ENCODE data around the gene SLC4A5.

SLC4A5 gene

GRCh38 chr2:74314107-74314506 is 29.1 kb downstream of the SLC4A5 start:
- no peak for DNase-seq (ENCODE audit: low read depth)

- no peak for DNase-seq (ENCODE audit: low read depth)
Measured at GRCh38 chr2:74313497-74313896, 29.7 kb downstream of the SLC4A5 start.

GRCh38 chr2:74312913-74313312 is 30.3 kb downstream of the SLC4A5 start:
- no peak for DNase-seq (ENCODE audit: low read depth)

- no peak for DNase-seq (ENCODE audit: low read depth)
Measured at GRCh38 chr2:74307720-74308119, 35.5 kb downstream of the SLC4A5 start.

GRCh38 chr2:74304332-74305148 is 38.7 kb downstream of the SLC4A5 start:
- DNase-seq (ENCODE audit: low read depth) = no peak

GRCh38 chr2:74302865-74303264 is 40.4 kb downstream of the SLC4A5 start:
- DNase-seq (ENCODE audit: low read depth) = no peak

GRCh38 chr2:74301262-74301661 is 42.0 kb downstream of the SLC4A5 start:
- no peak for DNase-seq (ENCODE audit: low read depth)

- DNase-seq (ENCODE audit: low read depth) = no peak
Measured at GRCh38 chr2:74300506-74300905, 42.7 kb downstream of the SLC4A5 start.

- no peak for DNase-seq (ENCODE audit: low read depth)
Measured at GRCh38 chr2:74297950-74298349, 45.3 kb downstream of the SLC4A5 start.

- no peak for DNase-seq (ENCODE audit: low read depth)
Measured at GRCh38 chr2:74297391-74297790, 45.8 kb downstream of the SLC4A5 start.

- DNase-seq (ENCODE audit: low read depth) = no peak
Measured at GRCh38 chr2:74293191-74293991, 49.8 kb downstream of the SLC4A5 start.

- no peak for DNase-seq (ENCODE audit: low read depth)
Measured at GRCh38 chr2:74292751-74293150, 50.5 kb downstream of the SLC4A5 start.

GRCh38 chr2:74291886-74292621 is 51.2 kb downstream of the SLC4A5 start:
- DNase-seq (ENCODE audit: low read depth) = no peak

GRCh38 chr2:74291218-74291544 is 52.0 kb downstream of the SLC4A5 start:
- no peak for DNase-seq (ENCODE audit: low read depth)

- DNase-seq (ENCODE audit: low read depth) = no peak
Measured at GRCh38 chr2:74290466-74291217, 52.6 kb downstream of the SLC4A5 start.

- DNase-seq (ENCODE audit: low read depth) = no peak
Measured at GRCh38 chr2:74290066-74290465, 53.1 kb downstream of the SLC4A5 start.

GRCh38 chr2:74286725-74287124 is 56.5 kb downstream of the SLC4A5 start:
- no peak for DNase-seq (ENCODE audit: low read depth)

- no peak for DNase-seq (ENCODE audit: low read depth)
Measured at GRCh38 chr2:74281141-74281975, 61.9 kb downstream of the SLC4A5 start.

- DNase-seq (ENCODE audit: low read depth) = no peak
Measured at GRCh38 chr2:74278694-74279093, 64.5 kb downstream of the SLC4A5 start.

- no peak for DNase-seq (ENCODE audit: low read depth)
Measured at GRCh38 chr2:74278176-74278575, 65.0 kb downstream of the SLC4A5 start.

- no peak for DNase-seq (ENCODE audit: low read depth)
Measured at GRCh38 chr2:74275228-74275627, 68.0 kb downstream of the SLC4A5 start.

Measured in stimulated activated CD8-positive, alpha-beta memory T cell treated with anti-CD3 and anti-CD28 coated beads, Interleukin-15, amount 100 ng/mL, for 1 hour (primary cell).